ENCODE results near the gene ARHGAP26. TPM values are rescaled to one million over a fixed set of nuclear protein-coding genes. Genes with fewer than 3 reads are reported as not detected.
A peak's percentile ranks its signal among the peaks of the same experiment; 100 is the strongest.

ARHGAP26 gene
- total RNA-seq, 2 donors from 2014 or later, result 27.5 to 80.7 TPM

DNA sequence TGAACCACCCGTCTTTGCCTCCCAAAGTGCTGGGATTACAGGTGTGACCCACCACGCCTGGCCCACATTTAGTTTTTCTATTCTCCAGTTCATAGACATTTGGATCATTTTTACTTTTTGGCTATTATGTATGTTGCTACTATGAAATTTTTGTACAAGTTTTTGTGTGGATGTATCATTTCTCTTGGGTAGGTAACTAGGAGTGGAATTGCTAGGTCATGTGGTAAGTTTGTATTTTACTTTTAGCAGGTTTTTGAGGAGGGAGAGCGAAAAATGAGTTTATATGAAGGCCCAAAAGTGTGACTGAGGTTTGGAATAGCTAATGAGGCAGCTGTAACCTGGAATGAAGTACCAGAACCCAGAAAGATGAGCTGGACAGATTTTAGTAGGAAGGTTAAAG lies 35.2 kb downstream of the ARHGAP26 start:
- H3K4me1 ChIP-seq (ENCODE audit: control insufficient read depth in 1 of 2, low read depth in 2 of 2), result peaks cover 16 to 31% of the 10 kb centered on the region in 2 donors
- TF ChIP-seq CTCF (IDR thresholded peaks at IDR 0.05), result no peak
- DNase-seq (ENCODE audit: low spot score) (no peak), ATAC-seq (ENCODE audit: insufficient number of reproducible peaks, low FRiP score, low read depth) (no peak)
- no peaks in the 10 kb centered on the region for H3K27me3 ChIP-seq (replicated peaks; ENCODE audit: insufficient read depth)
- H3K9me3 ChIP-seq, result no peaks in the 10 kb centered on the region
- H3K36me3 ChIP-seq, result no peaks in the 10 kb centered on the region
- no peak overlapping the region for H3K4me3 ChIP-seq
- H3K27ac ChIP-seq, result no peak overlapping the region

- H3K27ac ChIP-seq, result peak overlapping the region in 1 of 2 donors; percentile 21
- no peaks in the 10 kb centered on the region for H3K9me3 ChIP-seq
- TF ChIP-seq CTCF (IDR thresholded peaks at IDR 0.05), result no peak
- DNase-seq (ENCODE audit: low spot score), result no peak
- no peaks in the 10 kb centered on the region for H3K36me3 ChIP-seq
- no peak overlapping the region for H3K4me3 ChIP-seq
- no peak for ATAC-seq (ENCODE audit: insufficient number of reproducible peaks, low FRiP score, low read depth)
- no peaks in the 10 kb centered on the region for H3K27me3 ChIP-seq (replicated peaks; ENCODE audit: insufficient read depth)
- H3K4me1 ChIP-seq (ENCODE audit: control insufficient read depth in 1 of 2, low read depth in 2 of 2), result peaks cover 23 to 44% of the 10 kb centered on the region in 2 donors
These were observed 36.7 kb downstream of the ARHGAP26 start for GRCh38 chr5:142806841-142807267.

GRCh38 chr5:142807372-142807911 lies 37.3 kb downstream of the ARHGAP26 start:
- Histone ChIP-seq H3K27me3 (replicated peaks; ENCODE audit: insufficient read depth) (no peaks in the 10 kb centered on the region), H3K9me3 (no peaks in the 10 kb centered on the region), H3K36me3 (no peaks in the 10 kb centered on the region), H3K4me3 (no peak overlapping the region), H3K4me1 (ENCODE audit: control insufficient read depth in 1 of 2, low read depth in 2 of 2) (peaks cover 23 to 44% of the 10 kb centered on the region in 2 donors), H3K27ac (peak overlapping the region in 1 of 2 donors; percentile 12)
- no peak for DNase-seq (ENCODE audit: low spot score)
- ATAC-seq (ENCODE audit: insufficient number of reproducible peaks, low FRiP score, low read depth), result no peak
- no peak for TF ChIP-seq CTCF (IDR thresholded peaks at IDR 0.05)

GRCh38 chr5:142808878-142809598 lies 38.9 kb downstream of the ARHGAP26 start:
- TF ChIP-seq CTCF (IDR thresholded peaks at IDR 0.05), result no peak
- Histone ChIP-seq H3K4me3 (no peak overlapping the region), H3K9me3 (no peaks in the 10 kb centered on the region), H3K36me3 (no peaks in the 10 kb centered on the region), H3K27ac (no peak overlapping the region), H3K27me3 (replicated peaks; ENCODE audit: insufficient read depth) (no peaks in the 10 kb centered on the region), H3K4me1 (ENCODE audit: control insufficient read depth in 1 of 2, low read depth in 2 of 2) (peaks cover 26 to 52% of the 10 kb centered on the region in 2 donors)
- DNase-seq (ENCODE audit: low spot score), result no peak
- ATAC-seq (ENCODE audit: insufficient number of reproducible peaks, low FRiP score, low read depth), result no peak

- TF ChIP-seq CTCF (IDR thresholded peaks at IDR 0.05), result no peak
- DNase-seq (ENCODE audit: low spot score), result no peak
- Histone ChIP-seq H3K4me1 (ENCODE audit: control insufficient read depth in 1 of 2, low read depth in 2 of 2) (peaks cover 32 to 63% of the 10 kb centered on the region in 2 donors), H3K9me3 (no peaks in the 10 kb centered on the region), H3K36me3 (no peaks in the 10 kb centered on the region), H3K27me3 (replicated peaks; ENCODE audit: insufficient read depth) (no peaks in the 10 kb centered on the region), H3K27ac (no peak overlapping the region), H3K4me3 (no peak overlapping the region)
- ATAC-seq (ENCODE audit: insufficient number of reproducible peaks, low FRiP score, low read depth), result no peak
These were observed 39.9 kb downstream of the ARHGAP26 start for GRCh38 chr5:142810081-142810480.

Data from thoracic aorta (tissue), 2 donors.